Heart left ventricle (tissue), 16 donors: ENCODE data around the gene ELAVL3. TPM values are rescaled to one million over a fixed set of nuclear protein-coding genes. Genes with fewer than 3 reads are reported as not detected.

Source experiments
- ATAC-seq, 4 donors: fragments of 200-7000 bp; cut with Tn5 transposase; one replicate each; pipeline ENCODE4 v1.9.1; 2020 to 2022; ENCODE audit warnings: moderate library complexity in 4 of 4, mild to moderate bottlenecking in 3 of 4, moderate number of reproducible peaks in 1 of 4
- DNase-seq, 5 donors: peaks; one replicate each; pipeline ENCODE4 v3.0.0-alpha.2; 2020
- H3K27ac ChIP-seq, 12 donors: fragments of 200-600 bp; sonication (generic) in 4 of 12; one replicate each; pipeline versions ENCODE4 v1.5.0 to v1.8.0; 2016 to 2022; ENCODE audit warnings: mild to moderate bottlenecking in 2 of 12
- H3K27me3 ChIP-seq, 9 donors: fragments of 200-600 bp; sonication (generic) in 2 of 9; one replicate each; pipeline versions ENCODE4 v1.5.1 to v1.8.0; 2016 to 2022; ENCODE audit warnings: mild to moderate bottlenecking in 3 of 9
- H3K36me3 ChIP-seq, 9 donors: fragments of 200-600 bp; sonication (generic) in 2 of 9; one replicate each; pipeline versions ENCODE4 v1.5.0 to v1.8.0; 2018 to 2022; ENCODE audit warnings: mild to moderate bottlenecking in 2 of 9
- H3K4me1 ChIP-seq, 12 donors: fragments of 200-600 bp; sonication (generic) in 4 of 12; one replicate each; pipeline versions ENCODE4 v1.5.0 to v1.8.0; 2016 to 2022; ENCODE audit warnings: mild to moderate bottlenecking in 3 of 12
- H3K4me3 ChIP-seq, 12 donors: fragments of 200-600 bp; sonication (generic) in 4 of 12; one replicate each; pipeline versions ENCODE4 v1.5.0 to v1.8.0; 2017 to 2022; ENCODE audit warnings: mild to moderate bottlenecking in 9 of 12, moderate library complexity in 4 of 12
- H3K9me3 ChIP-seq, 12 donors: fragments of 200-600 bp; sonication (generic) in 4 of 12; one replicate each; pipeline versions ENCODE4 v1.5.0 to v1.8.0; 2016 to 2022; ENCODE audit warnings: mild to moderate bottlenecking in 1 of 12
- CTCF ChIP-seq, 12 donors: fragments of 200-600 bp; sonication (generic) in 4 of 12; IDR thresholded peaks; one replicate each; pipeline versions ENCODE4 v1.5.0 to v1.8.0; 2018 to 2022; ENCODE audit warnings: antibody characterized with exemption in 12 of 12, mild to moderate bottlenecking in 5 of 12
- POLR2A ChIP-seq, 2 donors: fragments of 450-650 bp; IDR thresholded peaks; one replicate each; pipeline ENCODE4 v1.6.1; 2017; ENCODE audit warnings: antibody characterized with exemption in 2 of 2, mild to moderate bottlenecking in 2 of 2, moderate library complexity in 2 of 2
- WGBS, 4 donors: extraction: QIAGEN DNeasy Blood & Tissue Kit in 2 of 4; methylation state at CpG; one replicate each; pipeline versions ENCODE4 v1.1.5 to v1.1.7; 2013 to 2018; 5-methylcytosine and 5-hydroxymethylcytosine counted together
- intact Hi-C, 10 donors: fragments of 100-400 bp; cut with DNase I; formaldehyde crosslinking; loops; one replicate each; pipeline versions ENCODE4 v1.11.1 to v1.14.2; 2022
- polyA plus RNA-seq, 2 donors: library from polyadenylated mRNA; stranded (reverse); fragments of 200-250 nt; gene quantifications; one replicate each; pipeline ENCODE4 v1.2.3, GENCODE V29; 2013
- total RNA-seq, 9 donors: library from RNA; depleted of rRNA in 2 of 9; stranded (reverse); fragments of >200 nt in 2 of 9; fragmentation: NEBNext Ultra II Directional in 3 of 9; extraction: Animal tissue kit (Norgen Biotek cat#: 25700) in 3 of 9; gene quantifications; one replicate each; pipeline versions ENCODE4 v1.1.0 to v1.2.4, GENCODE V29; 2016 to 2023
- donor health status: ischemic (EF 13 %, LVEDD 7.1; RV severe dilation, severe dysfunction).
- donor health status: healthy with polysubstance abuse.
- donor health status: DM: no; HTN: yes; CAD: no.
- donor health status: DM: no; HTN: no; CAD: no.
- donor health status: ischemic (EF 25% LVEDD 6.9; RV normal size, moderate dysfunction).
- donor health status: ischemic (EF 25% LVEDD 5.7; RV mildly dilated, moderate dysfunction).
- donor health status: healthy.
- donor health status: DM: yes; HTN: yes; CAD: no.
- donor health status: ischemic (EF 35%, LVEDD 5.7; RV mildly dilated, moderate dysfunction).
- donor health status: nonischemic (EF 11% LVEDD 7.7; RV severe dilation, severe dysfunction).
- donor health status: DM: yes; HTN: yes; CAD: no.
- donor health status: PGD.
- donor health status: ischemic (EF 29% LVEDD 5.4; RV normal size, mild dysfunction).
- donor health status: nonischemic (EF 23%, LVEDD 6.1; RV moderate dilation, normal function).

ELAVL3 gene
- total and polyA plus RNA-seq, 11 donors = 0.03 to 0.75 (median 0.22) TPM; not detected in 1

GRCh38 chr19:11483366-11484111 lies 2.7 kb upstream of the ELAVL3 start:
- 74 to 83% (median 76%) methylated on average over 31 to 57 of the region's 57 CpGs for WGBS, 4 donors
- H3K4me3 ChIP-seq = no peak overlapping the region
- no peak overlapping the region for H3K27ac ChIP-seq
- H3K36me3 ChIP-seq = peaks cover 0 to 21% (median 0%) of the 10 kb centered on the region in 9 donors
- H3K4me1 ChIP-seq = peaks cover 0 to 43% (median 22%) of the 10 kb centered on the region in 12 donors
- no peak for TF ChIP-seq POLR2A (IDR thresholded peaks at IDR 0.05)
- TF ChIP-seq CTCF (IDR thresholded peaks at IDR 0.05) = no peak
- peaks cover 19 to 59% (median 39%) of the 10 kb centered on the region in 9 donors for H3K27me3 ChIP-seq
- ATAC-seq (no peak), DNase-seq (no peak)
- intact Hi-C loops = loop anchor here in 8 of 10 donors (2.0 to 10.0 kb wide), 6 partner anchors 49 to 191 kb away; partner anchors contain the start of genes TSPAN16 (in 3 of the 8), EPOR (in 2 of the 8), ODAD3 (in 1 of the 8) and PRKCSH (in 1 of the 8)
- no peaks in the 10 kb centered on the region for H3K9me3 ChIP-seq

GRCh38 chr19:11482384-11483050 lies 1.7 kb upstream of the ELAVL3 start:
- H3K27ac ChIP-seq = no peak overlapping the region
- peak overlapping the region in 11 of 12 donors; percentile 16 to 49 (median 41) for H3K4me3 ChIP-seq
- 1 to 2% (median 2%) methylated on average over 19 to 58 of the region's 58 CpGs for WGBS, 4 donors
- ATAC-seq (peak; percentile 78 to 92 (median 87)), DNase-seq (peak; percentile 80 to 93 (median 85))
- no peaks in the 10 kb centered on the region for H3K9me3 ChIP-seq
- peaks cover 19 to 59% (median 39%) of the 10 kb centered on the region in 9 donors for H3K27me3 ChIP-seq
- intact Hi-C loops = loop anchor here in 8 of 10 donors (1.0 to 10.0 kb wide), 8 partner anchors 48 to 190 kb away; partner anchors contain the start of genes TSPAN16 (in 3 of the 8), EPOR (in 2 of the 8), ODAD3 (in 1 of the 8) and PRKCSH (in 1 of the 8)
- H3K36me3 ChIP-seq = peaks cover 0 to 17% (median 0%) of the 10 kb centered on the region in 9 donors
- TF ChIP-seq CTCF (IDR thresholded peaks at IDR 0.05) (peak; percentile 85 to 96 (median 94)), POLR2A (IDR thresholded peaks at IDR 0.05) (no peak)
- H3K4me1 ChIP-seq = peaks cover 0 to 43% (median 22%) of the 10 kb centered on the region in 12 donors

GRCh38 chr19:11481534-11482383 lies 913 bp upstream of the ELAVL3 start:
- 3 to 8% (median 5%) methylated on average over 37 to 50 of the region's 50 CpGs for WGBS, 4 donors
- H3K36me3 ChIP-seq = peaks cover 0 to 15% (median 0%) of the 10 kb centered on the region in 9 donors
- DNase-seq (peak; percentile 70 to 86 (median 74)), ATAC-seq (peak; percentile 34 to 84 (median 79))
- H3K9me3 ChIP-seq = no peaks in the 10 kb centered on the region
- peak overlapping the region in 11 of 12 donors; percentile 16 to 49 (median 41) for H3K4me3 ChIP-seq
- no peak overlapping the region for H3K27ac ChIP-seq
- peaks cover 19 to 59% (median 39%) of the 10 kb centered on the region in 9 donors for H3K27me3 ChIP-seq
- peaks cover 0 to 43% (median 22%) of the 10 kb centered on the region in 12 donors for H3K4me1 ChIP-seq
- intact Hi-C loops = loop anchor here in 8 of 10 donors (1.0 to 10.0 kb wide), 8 partner anchors 47 to 189 kb away; partner anchors contain the start of genes TSPAN16 (in 3 of the 8), EPOR (in 2 of the 8), ODAD3 (in 1 of the 8) and PRKCSH (in 1 of the 8)
- TF ChIP-seq CTCF (IDR thresholded peaks at IDR 0.05) = no peak
- TF ChIP-seq POLR2A (IDR thresholded peaks at IDR 0.05) = no peak
